Thymus (tissue), 11 donors: Measurements from ENCODE around the gene PRKCB. TPM values are rescaled to one million over a fixed set of nuclear protein-coding genes. Genes with fewer than 3 reads are reported as not detected.

ENCODE experiments used
- DNase-seq, 9 donors: peaks; one replicate each; pipeline ENCODE4 v3.0.0-alpha.2; 2013; ENCODE audit warnings: low spot score in 9 of 9, low read depth in 6 of 9, missing footprints in 1 of 9
- H3K27ac ChIP-seq, 2 donors: one replicate each; pipeline ENCODE4 v1.5.1; 2013; ENCODE audit warnings: control low read depth in 1 of 2, low read depth in 1 of 2, low read length in 1 of 2, mild to moderate bottlenecking in 1 of 2, moderate library complexity in 1 of 2
- H3K27me3 ChIP-seq, 2 donors: one replicate each; pipeline ENCODE4 v1.5.1; 2013; ENCODE audit warnings: low read length in 1 of 2; ENCODE audit not compliant: control insufficient read depth in 2 of 2, insufficient read depth in 1 of 2
- H3K36me3 ChIP-seq, 2 donors: one replicate each; pipeline ENCODE4 v1.5.1; 2013; ENCODE audit warnings: low read length in 1 of 2, mild to moderate bottlenecking in 1 of 2, moderate library complexity in 1 of 2; ENCODE audit not compliant: control insufficient read depth in 2 of 2, insufficient read depth in 2 of 2
- H3K4me1 ChIP-seq, 2 donors: one replicate each; pipeline ENCODE4 v1.5.1; 2013; ENCODE audit warnings: low read length in 2 of 2; ENCODE audit not compliant: control insufficient read depth in 2 of 2, insufficient read depth in 2 of 2
- H3K4me3 ChIP-seq, 2 donors: one replicate each; pipeline ENCODE4 v1.5.1; 2013; ENCODE audit warnings: low read length in 2 of 2, control low read depth in 1 of 2, mild to moderate bottlenecking in 1 of 2
- H3K9me3 ChIP-seq, 2 donors: one replicate each; pipeline ENCODE4 v1.5.1; 2013; ENCODE audit warnings: low read length in 1 of 2, mild to moderate bottlenecking in 1 of 2; ENCODE audit not compliant: control insufficient read depth in 2 of 2, insufficient read depth in 1 of 2
- WGBS: extraction: QIAGEN DNeasy Blood & Tissue Kit; methylation state at CpG from one replicate; pipeline ENCODE4 v1.1.7; 2013; 5-methylcytosine and 5-hydroxymethylcytosine counted together
- polyA plus RNA-seq: library from polyadenylated mRNA; stranded (reverse); fragments of 200-250 nt; gene quantifications from one replicate; pipeline ENCODE4 v1.2.3, GENCODE V29; 2013
- total RNA-seq: library from RNA; stranded (reverse); fragments of 120-200 nt; gene quantifications from one replicate; pipeline ENCODE4 v1.2.4, GENCODE V29; 2013
- donor health status: healthy.

Gene PRKCB
- total and polyA plus RNA-seq, 2 donors, result 21.9 to 57.4 TPM

- Histone ChIP-seq H3K27ac (no peak overlapping the region), H3K36me3 (no peaks in the 10 kb centered on the region), H3K4me1 (peaks cover 31 to 37% of the 10 kb centered on the region in 2 donors), H3K4me3 (no peak overlapping the region), H3K27me3 (no peaks in the 10 kb centered on the region), H3K9me3 (no peaks in the 10 kb centered on the region)
- no peak for DNase-seq
- WGBS, result 16% methylated on average over 1 of the region's 1 CpG
These were observed 32.4 kb downstream of the PRKCB start for GRCh38 chr16:23868136-23868535.

GRCh38 chr16:23869052-23869451 lies 33.3 kb downstream of the PRKCB start:
- Histone ChIP-seq H3K9me3 (no peaks in the 10 kb centered on the region), H3K27me3 (no peaks in the 10 kb centered on the region), H3K4me3 (no peak overlapping the region), H3K36me3 (no peaks in the 10 kb centered on the region), H3K4me1 (peaks cover 22 to 29% of the 10 kb centered on the region in 2 donors), H3K27ac (peak overlapping the region in 1 of 2 donors; percentile 20)
- 6% methylated on average over 5 of the region's 5 CpGs for WGBS
- peak in 4 of 9 donors; percentile 42 to 80 (median 52) for DNase-seq

- no peak overlapping the region for H3K4me3 ChIP-seq
- H3K27ac ChIP-seq, result no peak overlapping the region
- H3K9me3 ChIP-seq, result no peaks in the 10 kb centered on the region
- peaks cover 8 to 14% of the 10 kb centered on the region in 2 donors for H3K4me1 ChIP-seq
- no peaks in the 10 kb centered on the region for H3K27me3 ChIP-seq
- WGBS, result 78% methylated on average over 3 of the region's 3 CpGs
- no peaks in the 10 kb centered on the region for H3K36me3 ChIP-seq
- no peak for DNase-seq
These were observed 36.1 kb downstream of the PRKCB start for GRCh38 chr16:23871924-23872323.

DNA sequence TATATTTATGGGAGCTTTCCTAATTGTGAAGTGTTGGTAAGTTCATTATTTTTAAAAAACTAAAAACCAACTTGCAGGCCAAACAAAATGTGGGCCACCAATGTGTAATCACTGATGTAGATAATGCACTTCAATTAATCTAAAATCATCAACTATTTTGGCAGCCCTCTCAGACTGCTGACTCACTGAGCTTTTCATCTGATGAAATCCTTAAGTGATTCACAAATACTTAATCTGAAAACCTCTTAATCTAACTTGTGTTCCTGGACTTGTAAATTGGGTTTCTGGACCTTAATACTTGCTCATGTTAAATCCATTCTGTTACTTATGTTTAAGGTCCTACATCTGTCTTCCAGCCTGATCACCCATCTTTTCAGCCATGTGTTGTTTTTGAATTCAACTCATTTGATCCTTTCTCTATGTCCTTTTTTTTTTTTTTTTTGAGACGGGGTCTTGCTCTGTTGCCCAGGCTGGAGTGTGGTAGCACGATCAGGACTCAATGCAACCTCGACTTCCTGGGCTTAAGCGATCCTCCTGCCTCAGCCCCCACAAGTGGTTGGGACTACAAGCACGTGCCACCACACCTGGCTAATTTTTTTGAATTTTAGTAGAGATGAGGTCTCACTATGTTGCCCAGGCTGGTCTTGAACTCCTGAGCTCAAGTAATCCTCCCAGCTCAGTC lies 39.0 kb downstream of the PRKCB start:
- Histone ChIP-seq H3K4me1 (peaks cover 4 to 21% of the 10 kb centered on the region in 2 donors), H3K27me3 (no peaks in the 10 kb centered on the region), H3K9me3 (no peaks in the 10 kb centered on the region), H3K4me3 (no peak overlapping the region), H3K27ac (no peak overlapping the region), H3K36me3 (peaks cover 0 to 5% of the 10 kb centered on the region in 2 donors)
- WGBS, result 70% methylated on average over 5 of the region's 5 CpGs
- no peak for DNase-seq

GRCh38 chr16:23876256-23876896 lies 40.6 kb downstream of the PRKCB start:
- 79% methylated on average over 6 of the region's 6 CpGs for WGBS
- no peak for DNase-seq

DNA sequence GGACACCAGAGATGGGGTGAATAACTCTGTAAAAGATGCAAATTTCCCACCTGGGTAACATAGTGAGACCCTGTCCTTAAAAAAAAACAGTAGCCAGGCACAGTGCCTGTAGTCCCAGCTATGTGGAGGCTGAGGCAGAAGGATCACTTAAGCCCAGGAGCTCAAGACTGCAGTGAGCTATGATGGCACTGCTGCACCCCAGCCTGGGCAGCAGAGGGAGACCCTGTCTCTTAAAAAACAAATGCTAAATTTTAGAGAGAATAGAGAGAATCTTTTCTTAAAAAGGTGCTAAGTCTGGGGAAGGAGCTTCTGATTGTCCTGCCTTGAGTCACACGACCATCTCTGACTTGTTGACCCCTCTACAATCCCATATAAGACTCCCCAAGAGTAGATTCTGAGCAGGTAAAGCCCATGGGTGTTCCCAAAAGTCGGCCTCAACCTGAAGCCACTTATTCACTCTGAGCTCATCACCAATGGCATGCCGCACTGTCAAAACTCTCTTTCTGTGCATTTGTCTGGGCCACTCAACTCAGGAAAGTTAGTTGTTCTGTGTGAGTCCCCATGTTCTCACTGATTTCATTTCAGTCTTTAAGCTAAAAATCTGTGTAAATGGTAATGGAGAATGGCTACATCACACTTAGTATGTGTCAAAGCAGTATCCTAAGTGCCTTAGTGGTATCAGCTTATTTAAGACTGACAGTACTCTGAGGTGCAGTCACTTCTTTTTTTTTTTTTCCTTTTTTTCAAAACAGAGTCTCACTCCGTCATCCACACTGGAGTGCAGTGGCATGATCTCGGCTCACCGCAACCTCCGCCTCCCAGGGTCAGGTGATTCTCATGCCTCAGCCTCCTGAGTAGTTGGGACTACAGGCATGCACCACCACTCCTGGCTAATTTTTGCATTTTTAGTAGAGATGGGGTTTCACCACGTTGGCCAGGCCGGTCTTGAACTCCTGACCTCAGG lies 41.6 kb downstream of the PRKCB start:
- no peak for DNase-seq
- 94% methylated on average over 9 of the region's 9 CpGs for WGBS
- Histone ChIP-seq H3K4me1 (peaks cover 7 to 35% of the 10 kb centered on the region in 2 donors), H3K4me3 (no peak overlapping the region), H3K36me3 (peaks cover 0 to 5% of the 10 kb centered on the region in 2 donors), H3K9me3 (no peaks in the 10 kb centered on the region), H3K27ac (no peak overlapping the region), H3K27me3 (no peaks in the 10 kb centered on the region)

More at GRCh38 chr16:23876256-23876896, 40.6 kb downstream of the PRKCB start:
- no peaks in the 10 kb centered on the region for H3K27me3 ChIP-seq
- H3K4me3 ChIP-seq, result no peak overlapping the region
- no peak overlapping the region for H3K27ac ChIP-seq
- peaks cover 7 to 30% of the 10 kb centered on the region in 2 donors for H3K4me1 ChIP-seq
- peaks cover 0 to 5% of the 10 kb centered on the region in 2 donors for H3K36me3 ChIP-seq
- no peaks in the 10 kb centered on the region for H3K9me3 ChIP-seq

DNA sequence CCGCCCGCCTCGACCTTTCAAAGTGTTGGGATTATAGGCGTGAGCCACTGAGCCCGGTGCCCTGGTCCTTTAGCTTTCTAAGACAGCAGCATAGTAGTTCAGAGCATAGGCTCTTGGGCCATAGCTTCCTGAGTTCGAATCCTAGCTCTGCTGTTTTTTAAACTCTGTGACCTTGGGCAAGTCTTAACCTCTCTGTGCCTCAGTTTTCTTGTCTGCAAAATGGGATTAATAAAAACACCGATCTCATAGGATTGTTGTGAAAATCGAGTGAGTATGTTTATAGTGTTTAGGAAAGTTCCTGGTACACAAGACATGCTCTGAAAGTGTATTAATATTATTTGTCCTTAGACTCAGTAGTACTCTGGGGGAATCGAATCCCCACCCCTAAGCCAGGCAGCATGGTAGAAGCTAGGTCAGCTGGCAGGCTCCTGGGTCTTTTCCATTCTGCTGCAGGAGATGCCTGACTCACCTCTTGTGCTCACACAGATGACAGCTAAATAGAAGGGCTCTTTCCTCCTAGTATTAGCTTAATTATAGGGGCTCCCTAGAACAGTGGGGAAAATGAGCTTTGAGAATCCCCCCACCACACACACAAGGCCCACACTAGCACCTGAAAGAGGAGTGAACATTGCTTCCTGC lies 44.1 kb downstream of the PRKCB start:
- DNase-seq, result no peak
- Histone ChIP-seq H3K4me3 (no peak overlapping the region), H3K27me3 (no peaks in the 10 kb centered on the region), H3K4me1 (peaks cover 7 to 33% of the 10 kb centered on the region in 2 donors), H3K9me3 (no peaks in the 10 kb centered on the region), H3K27ac (peak overlapping the region in 1 of 2 donors; percentile 4), H3K36me3 (peaks cover 5 to 6% of the 10 kb centered on the region in 2 donors)
- WGBS, result 96% methylated on average over 9 of the region's 9 CpGs

GRCh38 chr16:23889189-23889588 lies 53.4 kb downstream of the PRKCB start:
- H3K4me3 ChIP-seq, result no peak overlapping the region
- 95% methylated on average over 2 of the region's 2 CpGs for WGBS
- H3K9me3 ChIP-seq, result no peaks in the 10 kb centered on the region
- peaks cover 3 to 11% of the 10 kb centered on the region in 2 donors for H3K36me3 ChIP-seq
- peaks cover 0 to 7% of the 10 kb centered on the region in 2 donors for H3K4me1 ChIP-seq
- no peak overlapping the region for H3K27ac ChIP-seq
- H3K27me3 ChIP-seq, result no peaks in the 10 kb centered on the region
- no peak for DNase-seq
